Measurements from ENCODE around the gene F10. TPM values are rescaled to one million over a fixed set of nuclear protein-coding genes. Genes with fewer than 3 reads are reported as not detected.

Gene F10
- total and polyA plus RNA-seq, 2 donors (not counting 3 experiments of a cell fraction or from before 2014, with no cell fraction given) = 0.25 TPM; not detected in 1

DNA sequence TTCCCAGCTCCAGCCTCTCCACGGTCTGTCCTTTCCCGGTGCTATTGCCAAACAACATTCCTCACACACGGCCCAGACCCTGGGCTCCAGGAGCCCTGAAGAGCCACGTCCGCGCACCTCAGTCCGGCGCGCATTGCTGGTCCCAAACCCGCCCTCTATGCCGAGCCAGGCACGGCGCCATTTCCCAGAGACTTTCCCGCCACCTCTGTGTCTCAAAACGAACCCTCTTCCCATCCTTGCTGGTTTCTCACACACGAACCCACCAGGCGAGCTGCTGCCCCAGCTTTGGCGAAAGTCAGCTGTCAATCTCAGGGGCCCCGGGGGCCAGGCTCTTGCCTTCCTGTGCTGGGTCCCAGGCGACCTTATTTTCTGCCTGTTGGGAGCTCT is 45.0 kb upstream of the F10 start:
- no peak overlapping the region for H3K4me3 ChIP-seq (replicated peaks in 1 of 3; ENCODE audit: insufficient read depth in 1 of 3, low read depth in 1 of 3, low read length in 3 of 3)
- intact Hi-C loops (cut with micrococcal nuclease) = no loop called here
- POLR2A ChIA-PET = no interaction called here
- no peak overlapping the region for H3K27ac ChIP-seq (ENCODE audit: insufficient read depth, low read depth, low read length)
- H2AFZ ChIP-seq (ENCODE audit: low read depth, low read length) = no peak overlapping the region
- H3K9ac ChIP-seq (replicated peaks; ENCODE audit: extremely low read depth, insufficient read depth, low read length) = no peak overlapping the region
- no peaks in the 10 kb centered on the region for H3K9me3 ChIP-seq (replicated peaks; ENCODE audit: control insufficient read depth, insufficient read depth, low read length)
- BruUV-seq (replicated peaks) = no TSS peak
- H4K20me1 ChIP-seq (replicated peaks; ENCODE audit: control insufficient read depth, extremely low read depth, insufficient read depth, low read length) = no peaks in the 10 kb centered on the region
- no peaks in the 10 kb centered on the region for H3K36me3 ChIP-seq (ENCODE audit: control insufficient read depth in 2 of 2, extremely low read depth in 1 of 2, insufficient read depth in 2 of 2, low read length in 2 of 2)
- H3K4me2 ChIP-seq (ENCODE audit: insufficient read depth, low read length) = no peak overlapping the region
- H3K4me1 ChIP-seq (ENCODE audit: control insufficient read depth, extremely low read depth, insufficient read depth, low read length) = no peaks in the 10 kb centered on the region
- no peaks in the 10 kb centered on the region for H3K9me1 ChIP-seq (replicated peaks; ENCODE audit: control insufficient read depth, extremely low read depth, insufficient read depth, low read length)
- no peak for TF ChIP-seq JUN (IDR thresholded peaks at IDR 0.05; ENCODE audit: borderline replicate concordance, insufficient read depth, insufficient read length, low read depth)
- no peak for TF ChIP-seq MYC (IDR thresholded peaks at IDR 0.05; ENCODE audit: low read depth, low read length)
- TF ChIP-seq, protein P1, sequence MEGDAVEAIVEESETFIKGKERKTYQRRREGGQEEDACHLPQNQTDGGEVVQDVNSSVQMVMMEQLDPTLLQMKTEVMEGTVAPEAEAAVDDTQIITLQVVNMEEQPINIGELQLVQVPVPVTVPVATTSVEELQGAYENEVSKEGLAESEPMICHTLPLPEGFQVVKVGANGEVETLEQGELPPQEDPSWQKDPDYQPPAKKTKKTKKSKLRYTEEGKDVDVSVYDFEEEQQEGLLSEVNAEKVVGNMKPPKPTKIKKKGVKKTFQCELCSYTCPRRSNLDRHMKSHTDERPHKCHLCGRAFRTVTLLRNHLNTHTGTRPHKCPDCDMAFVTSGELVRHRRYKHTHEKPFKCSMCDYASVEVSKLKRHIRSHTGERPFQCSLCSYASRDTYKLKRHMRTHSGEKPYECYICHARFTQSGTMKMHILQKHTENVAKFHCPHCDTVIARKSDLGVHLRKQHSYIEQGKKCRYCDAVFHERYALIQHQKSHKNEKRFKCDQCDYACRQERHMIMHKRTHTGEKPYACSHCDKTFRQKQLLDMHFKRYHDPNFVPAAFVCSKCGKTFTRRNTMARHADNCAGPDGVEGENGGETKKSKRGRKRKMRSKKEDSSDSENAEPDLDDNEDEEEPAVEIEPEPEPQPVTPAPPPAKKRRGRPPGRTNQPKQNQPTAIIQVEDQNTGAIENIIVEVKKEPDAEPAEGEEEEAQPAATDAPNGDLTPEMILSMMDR (IDR thresholded peaks at IDR 0.05; ENCODE audit: extremely low read depth in 1 of 2, insufficient read depth in 1 of 2, low read depth in 1 of 2, low read length in 2 of 2) = no peak
- no peak for TF ChIP-seq POLR2A (IDR thresholded peaks at IDR 0.05; ENCODE audit: low read depth, low read length)
- TF ChIP-seq GATA2 (IDR thresholded peaks at IDR 0.05; ENCODE audit: insufficient read depth, insufficient read length, low read depth, low read length) = no peak
- TF ChIP-seq FOS (IDR thresholded peaks at IDR 0.05; ENCODE audit: borderline replicate concordance, insufficient read depth, low read length) = no peak
- TF ChIP-seq, protein P2, sequence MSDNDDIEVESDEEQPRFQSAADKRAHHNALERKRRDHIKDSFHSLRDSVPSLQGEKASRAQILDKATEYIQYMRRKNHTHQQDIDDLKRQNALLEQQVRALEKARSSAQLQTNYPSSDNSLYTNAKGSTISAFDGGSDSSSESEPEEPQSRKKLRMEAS (IDR thresholded peaks at IDR 0.05; ENCODE audit: insufficient read depth, insufficient read length) = no peak
- no peak for TF ChIP-seq POLR2AphosphoS5 (IDR thresholded peaks at IDR 0.05; ENCODE audit: insufficient read depth, low read depth, low read length)
- H3K27me3 ChIP-seq (ENCODE audit: control insufficient read depth in 2 of 2, insufficient read depth in 2 of 2, low read length in 2 of 2) = no peaks in the 10 kb centered on the region
- DNase-seq (ENCODE audit: low read depth, low spot score) (no peak), FAIRE-seq (no peak)
- H3K79me2 ChIP-seq (ENCODE audit: control insufficient read depth, insufficient read depth, low read length) = no peaks in the 10 kb centered on the region
- dilution Hi-C loops (cut with MboI; ENCODE audit: extremely low pct_ligation_motif_present, low sequenced_read_pairs) = no loop called here
- CTCF ChIA-PET = no interaction called here

Measured in endothelial cell of umbilical vein (primary cell).